B cell (primary cell): ENCODE data around the gene AUP1. TPM values are rescaled to one million over a fixed set of nuclear protein-coding genes. Genes with fewer than 3 reads are reported as not detected.

Experiments
- ATAC-seq: fragments of 200-7000 bp; cut with Tn5 transposase; one replicate; pipeline ENCODE4 v1.10.0; 2021; ENCODE audit warnings: low read depth, mild to moderate bottlenecking, moderate number of reproducible peaks, moderate library complexity
- CTCF ChIA-PET: fragments of 350-600 bp; sonication (Branson Sonifier 250); formaldehyde crosslinking; loops from one replicate; lab custom pipeline; 2021; ENCODE audit warnings: antibody characterized with exemption, inconsistent platforms; lab: Charles Lee
- POLR2A ChIA-PET: fragments of 350-600 bp; sonication (Branson Sonifier 250); formaldehyde crosslinking; loops from one replicate; lab custom pipeline; 2021; ENCODE audit warnings: antibody characterized with exemption; lab: Charles Lee
- DNase-seq: peaks from one replicate; pipeline ENCODE4 v3.0.0; 2013
- H2AFZ ChIP-seq: 2 replicates; pipeline ENCODE4 v1.6.1; 2012; ENCODE audit warnings: mild to moderate bottlenecking, low read depth, low read length; ENCODE audit not compliant: insufficient read depth, poor library complexity, severe bottlenecking
- H3K27ac ChIP-seq, 2 donors: 1 replicate in 1 of 2; 2 replicates in 1 of 2; pipeline ENCODE4 v1.5.1; 2012 to 2013; ENCODE audit warnings: low read length in 2 of 2, mild to moderate bottlenecking in 2 of 2, moderate library complexity in 1 of 2
- H3K27me3 ChIP-seq, 4 experiments: fragments of 200-600 bp in 1 of 4; sonication (generic) in 1 of 4; replicated peaks in 1 of 4; 1 replicate in 2 of 4; 2 replicates in 2 of 4; pipeline versions ENCODE4 v1.6.1 to v1.7.0; 2013 to 2016; ENCODE audit warnings: low read length in 3 of 4, mild to moderate bottlenecking in 2 of 4, mixed read lengths in 1 of 4, moderate library complexity in 1 of 4; ENCODE audit not compliant: insufficient read depth in 4 of 4, control insufficient read depth in 3 of 4; ENCODE audit errors: control extremely low read depth in 1 of 4
- H3K36me3 ChIP-seq, 2 experiments: replicated peaks in 1 of 2; 1 replicate in 1 of 2; 2 replicates in 1 of 2; pipeline versions ENCODE4 v1.6.1 to v1.7.1; 2013; ENCODE audit warnings: low read length in 1 of 2; ENCODE audit not compliant: insufficient read depth in 2 of 2, control insufficient read depth in 1 of 2; ENCODE audit errors: control extremely low read depth in 1 of 2, extremely low read depth in 1 of 2
- H3K4me1 ChIP-seq, 2 donors: fragments of 200-600 bp in 1 of 2; sonication (generic) in 1 of 2; 1 replicate in 1 of 2; 2 replicates in 1 of 2; pipeline versions ENCODE4 v1.5.1 to v1.6.1; 2013 to 2017; ENCODE audit warnings: low read length in 2 of 2; ENCODE audit not compliant: control insufficient read depth in 2 of 2, insufficient read depth in 2 of 2
- H3K4me2 ChIP-seq: replicated peaks from 2 replicates; pipeline ENCODE3; 2012; ENCODE audit warnings: mild to moderate bottlenecking, low read depth, low read length; ENCODE audit not compliant: poor library complexity, severe bottlenecking
- H3K4me3 ChIP-seq, 5 experiments: fragments of 200-600 bp in 1 of 5; sonication (generic) in 1 of 5; 1 replicate in 3 of 5; 2 replicates in 2 of 5; pipeline versions ENCODE4 v1.5.1 to v1.7.0; 2011 to 2016; ENCODE audit warnings: low read length in 4 of 5, mild to moderate bottlenecking in 4 of 5, low read depth in 2 of 5, control low read depth in 1 of 5, moderate library complexity in 1 of 5; ENCODE audit not compliant: insufficient read depth in 1 of 5; ENCODE audit errors: control extremely low read depth in 1 of 5, extremely low read depth in 1 of 5
- H3K79me2 ChIP-seq: fragments of 200-600 bp; sonication (generic); one replicate; pipeline ENCODE4 v1.6.0; 2016; ENCODE audit warnings: low read length; ENCODE audit not compliant: control insufficient read depth, insufficient read depth
- H3K9ac ChIP-seq: fragments of 200-600 bp; sonication (generic); 2 replicates; pipeline ENCODE4 v1.6.1; 2017; ENCODE audit warnings: mild to moderate bottlenecking, low read length, moderate library complexity
- H3K9me3 ChIP-seq, 3 donors: one replicate each; pipeline versions ENCODE4 v1.6.1 to v1.7.1; 2013; ENCODE audit warnings: low read length in 2 of 3; ENCODE audit not compliant: control insufficient read depth in 2 of 3, insufficient read depth in 1 of 3; ENCODE audit errors: control extremely low read depth in 1 of 3
- H4K20me1 ChIP-seq: 2 replicates; pipeline ENCODE4 v1.6.0; 2012; ENCODE audit warnings: mild to moderate bottlenecking, low read length; ENCODE audit not compliant: insufficient read depth, control insufficient read depth, poor library complexity, severe bottlenecking
- H3K27ac Mint-ChIP-seq: one replicate; pipeline ENCODE4 v1.8.0; 2021; ENCODE audit warnings: mixed read lengths
- H3K27me3 Mint-ChIP-seq: one replicate; pipeline ENCODE4 v1.8.0; 2021; ENCODE audit warnings: mixed read lengths
- H3K4me1 Mint-ChIP-seq: one replicate; pipeline ENCODE4 v1.8.0; 2021; ENCODE audit warnings: mixed read lengths
- H3K4me3 Mint-ChIP-seq: one replicate; pipeline ENCODE4 v1.8.0; 2021; ENCODE audit warnings: mixed read lengths
- H3K9me3 Mint-ChIP-seq: one replicate; pipeline ENCODE4 v1.8.0; 2022; ENCODE audit warnings: mixed read lengths; ENCODE audit not compliant: insufficient read depth
- CTCF ChIP-seq: fragments of 200-600 bp; IDR thresholded peaks from one replicate; pipeline ENCODE4 v1.8.0; 2022; ENCODE audit warnings: antibody characterized with exemption, mild to moderate bottlenecking
- EZH2 ChIP-seq: IDR thresholded peaks from 2 replicates; pipeline ENCODE4 v1.6.1; 2012; ENCODE audit warnings: borderline replicate concordance, low read depth, mild to moderate bottlenecking, moderate library complexity, low read length; ENCODE audit not compliant: insufficient read depth, poor library complexity, severe bottlenecking
- WGBS: methylation state at CpG from one replicate; pipeline ENCODE4 v1.1.5; 2013; ENCODE audit warnings: missing lambda C conversion rate; ENCODE audit not compliant: insufficient coverage; 5-methylcytosine and 5-hydroxymethylcytosine counted together
- intact Hi-C: fragments of 100-400 bp; cut with micrococcal nuclease; formaldehyde crosslinking; loops from one replicate; pipeline ENCODE4 v1.10.0; 2022
- polyA plus RNA-seq: library from polyadenylated mRNA; depleted of rRNA; stranded (reverse); fragments of >200 nt; gene quantifications from 2 replicates; pipeline ENCODE4 v1.2.3, GENCODE V29; 2012
- total RNA-seq, 2 donors: library from RNA; stranded (reverse); fragments of 120-200 nt in 1 of 2; gene quantifications; 1 replicate in 1 of 2; 2 replicates in 1 of 2; pipeline versions ENCODE4 v1.2.3 to v1.2.4, GENCODE V29; 2013 to 2022

Gene AUP1
- total and polyA plus RNA-seq, 2 donors (not counting 1 experiment from before 2014, with no cell fraction given): 201 to 525 TPM

GRCh38 chr2:74497777-74498499 lies 31.6 kb downstream of the AUP1 start:
- no peaks in the 10 kb centered on the region for H3K79me2 ChIP-seq
- CTCF ChIA-PET: interaction anchor here (0.6 to 1.7 kb wide), 3 partner anchors 9 to 62 kb away, joined by 3 to 6 read pairs (median 4); partner anchors contain the start of gene PCGF1
- Mint-ChIP-seq H3K4me1 (peaks cover 38% of the 10 kb centered on the region), H3K27ac (peak overlapping the region; percentile 64), H3K27me3 (peaks cover 44% of the 10 kb centered on the region), H3K4me3 (peak overlapping the region; percentile 92), H3K9me3 (no peaks in the 10 kb centered on the region)
- H2AFZ ChIP-seq: peak overlapping the region; percentile 64
- 9% methylated on average over 61 of the region's 61 CpGs for WGBS
- peak overlapping the region; percentile 70 for H3K9ac ChIP-seq
- H3K27me3 ChIP-seq: peaks cover 0 to 60% (median 32%) of the 10 kb centered on the region in 4 experiments
- peak overlapping the region; percentile 91 for H3K4me2 ChIP-seq
- H3K9me3 ChIP-seq: peaks cover 0 to 22% (median 0%) of the 10 kb centered on the region in 3 donors
- no peak overlapping the region for H3K27ac ChIP-seq
- peak; percentile 57 for DNase-seq
- no peak for ATAC-seq
- H3K36me3 ChIP-seq: peaks cover 0 to 13% of the 10 kb centered on the region in 2 experiments
- peak overlapping the region in 4 of 5 experiments; percentile 30 to 69 (median 51) for H3K4me3 ChIP-seq
- peaks cover 39 to 41% of the 10 kb centered on the region in 2 donors for H3K4me1 ChIP-seq
- H4K20me1 ChIP-seq: no peaks in the 10 kb centered on the region
- TF ChIP-seq CTCF (no peak), EZH2 (no peak)
- POLR2A ChIA-PET: interaction anchor here (0.5 to 1.9 kb wide), 5 partner anchors 9 to 149 kb away, joined by 3 to 7 read pairs (median 3); partner anchors contain the start of genes AUP1, HTRA2 and PCGF1
- intact Hi-C loops: loop anchor here (5.0 kb wide), 1 partner anchor 34 kb away; no protein-coding TSS in a partner anchor
